Measurements from ENCODE around the gene PATE3.

The PATE3 gene

DNA sequence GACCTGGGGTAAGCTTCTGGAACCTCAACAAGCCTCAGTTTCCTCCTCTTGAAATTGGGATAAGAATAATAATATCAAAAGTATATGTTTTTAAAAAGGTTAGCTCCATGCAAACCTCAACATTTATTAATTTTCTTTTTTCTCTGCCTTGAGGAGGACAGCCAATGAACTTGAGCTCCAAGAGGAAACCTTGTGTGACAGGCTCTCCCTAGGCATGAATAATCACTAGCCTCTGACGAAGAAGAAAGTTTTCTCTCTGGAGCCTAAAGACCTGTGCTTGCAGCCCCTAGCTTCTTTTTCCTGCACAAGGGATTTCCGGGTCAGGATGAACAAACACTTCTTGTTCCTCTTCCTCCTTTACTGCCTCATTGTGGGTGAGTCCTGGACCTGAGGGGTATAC is at the start of gene PATE3:
PATE3 (plus strand) TSS at position 301 of the 400 bp plus-strand sequence; CDS start at position 326, 25 bp downstream.
- no peak for DNase-seq (ENCODE audit: low read depth)
- no peak within 1 kb of the TSS for H3K4me3 ChIP-seq (ENCODE audit: control insufficient read depth, low read depth, low read length)
- TF ChIP-seq CTCF (IDR thresholded peaks at IDR 0.05; ENCODE audit: control insufficient read depth, insufficient read depth, low read depth, low read length, missing control alignments): no peak

GRCh38 chr11:125740617-125741016 is 47.3 kb upstream of the PATE3 start:
- DNase-seq (ENCODE audit: low read depth): no peak
- H3K4me3 ChIP-seq (ENCODE audit: control insufficient read depth, low read depth, low read length): no peak overlapping the region
- TF ChIP-seq CTCF (IDR thresholded peaks at IDR 0.05; ENCODE audit: control insufficient read depth, insufficient read depth, low read depth, low read length, missing control alignments): no peak

- no peak for TF ChIP-seq CTCF (IDR thresholded peaks at IDR 0.05; ENCODE audit: control insufficient read depth, insufficient read depth, low read depth, low read length, missing control alignments)
Measured at GRCh38 chr11:125743681-125744080, 44.2 kb upstream of the PATE3 start.

GRCh38 chr11:125745979-125746378 is 41.9 kb upstream of the PATE3 start, which contains the start of gene PATE1:
Gene PATE1, plus strand, starts transcription at chr11:125746279. Its CDS starts 26 bp downstream, at chr11:125746305.
- no peak for DNase-seq (ENCODE audit: low read depth)
- TF ChIP-seq CTCF (IDR thresholded peaks at IDR 0.05; ENCODE audit: control insufficient read depth, insufficient read depth, low read depth, low read length, missing control alignments): no peak

More at GRCh38 chr11:125743681-125744080, 44.2 kb upstream of the PATE3 start:
- no peak overlapping the region for H3K4me3 ChIP-seq (ENCODE audit: control insufficient read depth, low read depth, low read length)
- no peak for DNase-seq (ENCODE audit: low read depth)

GRCh38 chr11:125750629-125751028 is 37.3 kb upstream of the PATE3 start:
- no peak overlapping the region for H3K4me3 ChIP-seq (ENCODE audit: control insufficient read depth, low read depth, low read length)
- no peak for DNase-seq (ENCODE audit: low read depth)
- TF ChIP-seq CTCF (IDR thresholded peaks at IDR 0.05; ENCODE audit: control insufficient read depth, insufficient read depth, low read depth, low read length, missing control alignments): no peak

More at GRCh38 chr11:125745979-125746378, 41.9 kb upstream of the PATE3 start, which contains the start of gene PATE1:
- H3K4me3 ChIP-seq (ENCODE audit: control insufficient read depth, low read depth, low read length): no peak within 1 kb of the TSS

GRCh38 chr11:125756050-125756449 is 31.9 kb upstream of the PATE3 start:
- no peak for TF ChIP-seq CTCF (IDR thresholded peaks at IDR 0.05; ENCODE audit: control insufficient read depth, insufficient read depth, low read depth, low read length, missing control alignments)

GRCh38 chr11:125762445-125762844 is 25.5 kb upstream of the PATE3 start:
- no peak for DNase-seq (ENCODE audit: low read depth)
- TF ChIP-seq CTCF (IDR thresholded peaks at IDR 0.05; ENCODE audit: control insufficient read depth, insufficient read depth, low read depth, low read length, missing control alignments): no peak
- H3K4me3 ChIP-seq (ENCODE audit: control insufficient read depth, low read depth, low read length): no peak overlapping the region

More at GRCh38 chr11:125756050-125756449, 31.9 kb upstream of the PATE3 start:
- no peak overlapping the region for H3K4me3 ChIP-seq (ENCODE audit: control insufficient read depth, low read depth, low read length)
- no peak for DNase-seq (ENCODE audit: low read depth)
